Fibroblast of skin of right quadriceps (primary cell): ENCODE measurements around the gene RSAD2.
A peak's percentile ranks its signal among the peaks of the same experiment; 100 is the strongest.
"Not testable (repeated sequence)": the region's sequence is repeated elsewhere in the genome, so short reads cannot be mapped to it uniquely, and the experiment has no call there.

Source experiments
- DNase-seq: peaks from one replicate; pipeline ENCODE4 v3.0.0-alpha.2; 2013

RSAD2 gene

DNA sequence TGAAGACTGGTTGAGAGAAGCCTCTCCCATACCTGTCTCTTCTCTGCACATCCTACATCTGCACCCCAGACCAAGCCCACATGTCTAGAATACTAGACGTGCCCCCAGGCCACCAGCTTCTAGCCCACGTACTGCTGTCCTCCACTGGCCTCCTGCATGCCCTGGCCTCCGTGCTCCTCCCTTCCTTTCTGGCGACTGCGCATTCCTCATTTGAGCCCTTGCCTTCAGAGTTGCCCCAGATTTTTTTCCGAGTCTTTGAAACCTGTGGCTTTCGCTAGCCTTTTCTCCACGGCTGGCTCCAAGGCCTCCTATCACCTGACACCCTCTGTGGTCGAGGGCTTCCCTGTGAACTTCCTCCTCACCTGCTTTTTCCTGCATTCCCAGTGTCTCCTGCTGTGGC lies 50.9 kb downstream of the RSAD2 start:
- DNase-seq = no peak

DNA sequence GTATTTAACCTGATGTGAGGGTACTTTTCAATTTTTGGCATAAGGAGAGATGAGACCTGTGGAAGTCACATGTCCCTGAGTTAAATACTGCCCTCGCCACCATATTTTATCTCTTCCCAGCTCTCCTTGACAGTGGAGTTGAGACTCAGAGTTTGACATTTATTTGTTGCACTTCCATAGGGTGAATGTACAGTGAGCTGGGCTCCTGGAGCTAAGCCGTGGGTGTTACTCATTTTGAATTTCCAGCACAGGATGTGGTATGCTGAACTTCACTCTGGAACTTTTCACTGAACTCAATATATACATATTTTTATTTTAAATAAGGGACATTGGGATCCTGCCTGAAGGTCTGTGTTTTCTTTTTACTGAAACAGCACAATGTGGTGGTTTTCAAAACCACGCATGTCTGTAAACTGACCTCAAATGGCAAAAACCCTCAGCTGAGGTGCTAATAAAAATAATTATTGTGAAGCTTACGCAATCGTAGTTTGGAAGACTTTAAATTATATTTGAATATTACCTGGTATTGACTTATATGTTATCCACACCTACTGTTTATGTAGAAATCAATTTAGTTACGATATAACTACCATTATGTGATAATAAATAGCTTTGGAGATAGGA lies 51.7 kb downstream of the RSAD2 start:
- peak; percentile 40 for DNase-seq

DNA sequence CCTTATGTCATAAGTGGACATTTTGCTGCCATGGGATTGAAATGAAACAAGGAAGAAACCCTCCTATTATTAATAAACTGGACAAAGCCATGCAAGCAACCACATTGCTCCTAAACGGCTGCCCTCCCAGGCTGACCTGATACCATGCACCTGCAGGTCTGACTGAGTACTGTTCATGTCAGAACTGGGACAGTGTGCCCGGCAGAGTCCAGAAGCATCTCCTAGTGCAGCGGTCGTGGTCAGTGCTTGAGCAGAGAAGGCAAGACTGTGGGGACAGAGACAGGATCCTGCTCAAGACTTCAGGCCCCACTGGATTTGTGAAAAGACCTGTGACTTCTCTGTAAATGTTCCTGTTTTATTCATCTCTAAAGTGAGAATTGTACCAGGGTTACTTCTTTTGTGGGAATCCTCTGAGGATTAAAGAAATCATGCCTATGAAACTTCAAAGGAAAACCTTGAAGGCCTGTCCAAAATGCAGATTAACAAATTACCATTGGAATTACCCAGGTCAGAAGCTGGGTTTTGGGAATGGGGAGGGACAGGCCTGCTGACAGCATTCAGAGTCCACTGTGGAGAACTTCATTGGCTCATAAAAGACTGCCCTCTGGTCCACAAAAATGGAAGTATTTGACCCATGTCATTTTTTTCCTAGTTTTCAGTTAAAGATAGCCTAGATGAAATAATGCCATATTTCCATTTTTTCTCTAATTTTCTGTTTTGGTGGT lies 53.5 kb downstream of the RSAD2 start:
- no peak for DNase-seq

DNA sequence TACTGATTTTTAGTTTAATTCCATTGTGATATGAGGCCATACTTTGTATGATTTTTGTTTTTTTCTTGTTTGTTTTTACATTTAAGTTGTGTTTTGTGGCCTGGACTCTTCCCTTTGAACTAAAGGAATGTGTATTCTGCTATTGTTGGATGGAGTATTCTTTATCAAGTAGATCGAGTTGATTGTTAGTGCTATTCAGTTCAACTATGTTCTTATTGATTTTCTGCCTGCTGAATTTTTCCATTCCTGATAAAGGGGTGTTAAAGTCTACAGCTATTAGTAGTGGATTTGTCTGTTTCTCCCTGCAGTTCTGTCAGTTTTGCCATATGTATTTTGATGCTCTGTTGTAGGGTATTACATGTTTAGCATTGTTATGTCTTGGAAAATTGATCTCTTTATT lies 54.2 kb downstream of the RSAD2 start:
- DNase-seq = no peak

DNA sequence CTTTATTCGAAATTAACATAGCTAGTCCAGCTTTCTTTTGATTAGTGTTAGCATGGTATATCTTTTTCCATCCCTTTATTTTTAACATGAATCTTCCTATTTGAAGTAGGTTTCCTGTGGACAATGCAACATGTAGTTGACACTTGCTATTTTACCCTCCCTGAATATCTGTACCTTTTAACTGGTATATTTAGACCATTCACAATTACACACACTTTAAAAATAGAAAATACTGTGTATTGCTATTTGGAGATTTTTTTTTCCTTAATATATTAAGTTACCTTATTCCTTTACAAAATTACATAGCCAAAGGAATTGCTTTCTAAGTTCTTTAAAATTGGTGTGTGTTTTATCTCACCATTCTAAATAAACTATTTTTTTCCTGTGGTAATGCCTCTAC lies 54.6 kb downstream of the RSAD2 start:
- no peak for DNase-seq

DNA sequence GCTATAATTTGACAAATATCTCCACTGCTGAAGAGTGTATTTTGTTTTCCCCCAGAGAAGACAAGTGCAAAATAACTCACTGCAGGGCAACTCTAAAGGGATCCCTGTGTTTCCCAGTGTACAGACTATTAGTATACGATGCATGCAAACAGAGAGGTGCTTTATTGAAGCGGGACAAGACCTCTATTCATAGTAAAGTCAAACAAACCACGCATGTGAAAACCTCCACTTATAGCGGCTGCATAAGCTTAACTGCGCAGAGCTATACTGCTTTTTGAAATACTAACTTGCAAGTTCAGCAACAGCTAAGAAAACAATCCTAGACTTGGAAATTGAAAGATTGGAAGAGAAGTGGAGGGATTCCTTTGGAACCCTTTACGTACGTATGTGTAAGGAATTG lies 55.3 kb downstream of the RSAD2 start:
- no peak for DNase-seq

DNA sequence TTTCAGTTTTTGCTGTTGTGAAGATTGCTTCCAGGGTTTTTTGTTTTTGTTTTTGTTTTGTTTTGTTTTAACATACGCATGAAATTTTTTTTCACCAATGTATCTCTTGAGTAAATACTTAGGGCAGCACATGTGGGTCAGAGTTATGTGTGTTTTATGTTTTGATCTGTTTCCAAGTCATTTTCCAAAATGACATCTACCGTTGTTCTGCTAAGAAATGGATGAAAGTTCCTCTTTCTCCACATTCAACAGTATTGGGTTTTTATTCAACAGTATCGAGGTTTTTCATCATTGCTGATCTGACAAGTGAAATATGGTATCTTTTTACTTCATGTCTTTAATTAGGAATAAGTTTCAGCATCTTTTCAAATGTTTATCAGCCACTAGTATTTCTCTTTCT lies 56.3 kb downstream of the RSAD2 start:
- no peak for DNase-seq

DNA sequence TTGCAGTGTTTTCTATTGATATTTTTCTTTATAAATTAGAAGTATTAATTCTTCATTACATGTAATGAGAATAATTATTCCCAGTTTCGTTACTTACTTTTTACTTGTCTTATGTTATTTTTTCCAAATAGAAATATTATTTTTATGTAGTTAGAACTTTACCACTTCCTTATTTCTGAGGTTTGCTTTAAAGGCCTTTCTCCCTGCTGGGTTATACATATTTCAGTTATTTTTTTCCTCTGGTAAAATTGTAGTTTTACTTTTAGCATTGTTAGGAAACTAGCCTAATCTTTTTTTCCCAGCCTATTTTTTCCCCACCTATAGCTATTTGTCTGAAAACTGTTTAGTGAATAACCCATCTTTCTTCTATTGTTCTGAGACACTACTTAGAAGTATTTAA lies 56.8 kb downstream of the RSAD2 start:
- no peak for DNase-seq

DNA sequence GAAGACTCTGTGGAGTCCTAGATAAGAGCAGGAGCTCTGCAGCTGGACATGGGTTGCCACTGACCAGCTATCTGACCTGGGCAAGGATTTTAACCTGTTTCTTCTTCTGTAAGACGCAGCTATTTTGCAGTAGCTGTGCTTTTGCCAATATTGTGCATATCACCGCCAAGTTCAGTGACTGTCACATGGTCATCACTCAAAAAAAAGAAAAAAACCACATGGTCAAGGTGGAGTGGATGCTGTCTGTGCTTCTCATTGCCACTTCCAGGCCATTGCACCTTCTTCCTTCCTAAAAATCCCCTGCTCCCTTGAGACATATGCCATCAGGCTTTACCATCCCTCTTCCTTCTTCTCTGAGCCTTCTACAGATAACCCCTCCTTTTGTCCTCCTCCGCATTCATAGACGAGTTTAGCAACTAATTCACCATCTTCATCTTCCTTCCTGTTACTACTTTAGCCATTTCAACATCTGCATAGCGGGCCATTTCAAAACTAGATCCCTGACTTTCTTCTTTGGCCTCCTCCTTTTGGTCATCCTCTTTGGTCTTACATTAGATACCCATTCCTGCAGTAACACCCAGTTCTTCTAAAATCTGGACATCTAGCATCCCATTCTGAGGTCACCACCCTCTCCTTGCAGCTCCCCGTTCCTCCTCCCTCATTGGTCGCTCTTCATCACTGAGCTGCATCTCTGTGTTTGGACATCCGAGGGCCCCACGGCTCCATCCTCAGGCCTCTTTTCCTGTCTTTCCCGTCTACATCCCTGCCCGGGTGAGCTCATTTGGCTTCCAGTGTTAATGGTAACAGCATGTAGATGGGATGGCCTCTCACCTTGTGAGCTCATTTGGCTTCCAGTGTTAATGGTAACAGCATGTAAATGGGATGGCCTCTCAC lies 57.4 kb downstream of the RSAD2 start:
- no peak for DNase-seq

DNA sequence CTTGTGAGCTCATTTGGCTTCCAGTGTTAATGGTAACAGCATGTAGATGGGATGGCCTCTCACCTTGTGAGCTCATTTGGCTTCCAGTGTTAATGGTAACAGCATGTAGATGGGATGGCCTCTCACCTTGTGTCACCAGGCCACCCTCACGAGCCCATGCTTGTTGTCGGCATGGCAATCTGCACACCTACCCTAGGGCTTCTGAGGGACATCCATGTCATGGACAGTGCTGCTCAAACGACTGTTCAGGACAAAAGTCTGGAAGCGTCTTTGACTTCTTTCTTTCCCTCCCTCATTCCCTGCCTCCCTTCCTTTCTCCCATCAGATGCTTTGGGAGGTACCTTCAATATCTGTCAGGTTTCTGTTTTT lies 58.1 kb downstream of the RSAD2 start:
- not testable (repeated sequence) for DNase-seq

DNA sequence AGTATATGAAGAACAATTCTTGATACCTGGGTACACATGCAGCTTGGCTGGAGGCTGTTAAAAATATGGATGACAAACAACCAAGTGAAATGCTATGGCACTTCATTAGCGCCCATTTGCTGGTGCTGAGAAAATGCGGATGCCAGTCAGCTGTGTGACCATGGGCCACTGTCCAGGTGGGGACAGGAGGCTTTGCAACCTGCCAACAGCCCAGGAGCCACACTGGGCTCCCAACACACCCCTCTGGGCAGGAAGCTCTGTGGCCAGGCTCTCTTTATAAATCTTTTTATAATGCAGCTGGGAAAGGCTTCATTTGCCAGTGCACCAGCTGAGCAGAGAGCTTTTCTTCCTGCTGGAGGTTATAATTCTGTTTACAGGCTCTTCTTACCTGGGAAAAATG lies 59.6 kb downstream of the RSAD2 start:
- no peak for DNase-seq

DNA sequence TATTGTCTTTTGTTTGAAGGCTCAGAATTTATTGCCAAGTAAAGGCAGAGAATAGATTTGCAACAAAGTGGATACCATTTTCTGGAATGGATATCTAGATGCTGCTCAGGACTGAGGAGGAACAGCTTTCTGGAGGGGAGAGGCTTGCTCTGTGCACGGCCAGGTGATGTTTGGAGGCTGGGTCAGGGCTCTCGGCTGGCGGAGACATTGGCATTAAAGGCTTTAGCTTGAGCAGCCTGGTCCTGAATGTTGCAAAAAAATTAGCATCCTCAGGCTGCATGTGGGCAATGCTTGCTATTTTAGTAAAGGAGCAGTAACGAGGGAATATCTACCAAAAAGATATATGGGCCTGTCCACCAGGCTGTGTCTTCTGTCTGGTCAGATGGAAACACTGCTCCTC lies 60.0 kb downstream of the RSAD2 start:
- DNase-seq = no peak

DNA sequence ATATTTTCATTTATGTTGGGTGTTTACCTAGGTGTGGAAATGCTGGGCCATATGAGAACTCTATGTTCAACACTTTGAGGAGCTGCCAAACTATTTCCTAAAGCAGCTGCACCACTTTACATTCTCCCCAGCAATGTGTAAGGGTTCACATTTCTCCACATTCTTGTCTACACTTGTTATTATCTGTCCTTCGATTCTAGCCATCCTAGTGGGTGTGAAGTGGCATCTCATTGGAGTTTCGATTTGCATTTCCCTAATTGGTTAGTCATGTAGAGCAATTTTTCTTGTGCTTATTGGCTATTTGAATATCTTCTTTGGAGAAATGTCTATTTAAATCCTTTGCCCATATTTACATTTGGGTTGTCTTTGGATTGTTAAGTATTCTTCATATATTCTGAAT lies 61.5 kb downstream of the RSAD2 start:
- no peak for DNase-seq

DNA sequence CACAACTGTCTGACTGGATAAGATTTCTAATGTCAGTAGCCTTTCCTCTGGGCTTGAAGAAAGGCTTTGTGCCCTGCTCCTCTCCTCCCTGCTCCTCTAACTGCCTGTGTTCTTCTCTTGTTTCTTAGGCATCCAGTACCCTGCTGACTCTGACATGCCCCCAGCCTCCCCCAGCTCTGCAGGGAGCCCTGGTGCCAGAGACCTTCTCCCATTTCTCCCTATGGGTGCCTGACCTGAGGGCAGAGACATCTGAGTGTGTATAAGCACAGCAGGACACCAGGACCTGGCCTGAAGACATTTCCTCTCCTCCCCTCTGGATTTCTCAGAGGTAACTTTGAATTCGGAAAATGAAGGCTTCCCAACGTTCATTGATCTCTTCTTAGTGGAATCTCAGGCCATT lies 63.2 kb downstream of the RSAD2 start:
- DNase-seq = no peak

DNA sequence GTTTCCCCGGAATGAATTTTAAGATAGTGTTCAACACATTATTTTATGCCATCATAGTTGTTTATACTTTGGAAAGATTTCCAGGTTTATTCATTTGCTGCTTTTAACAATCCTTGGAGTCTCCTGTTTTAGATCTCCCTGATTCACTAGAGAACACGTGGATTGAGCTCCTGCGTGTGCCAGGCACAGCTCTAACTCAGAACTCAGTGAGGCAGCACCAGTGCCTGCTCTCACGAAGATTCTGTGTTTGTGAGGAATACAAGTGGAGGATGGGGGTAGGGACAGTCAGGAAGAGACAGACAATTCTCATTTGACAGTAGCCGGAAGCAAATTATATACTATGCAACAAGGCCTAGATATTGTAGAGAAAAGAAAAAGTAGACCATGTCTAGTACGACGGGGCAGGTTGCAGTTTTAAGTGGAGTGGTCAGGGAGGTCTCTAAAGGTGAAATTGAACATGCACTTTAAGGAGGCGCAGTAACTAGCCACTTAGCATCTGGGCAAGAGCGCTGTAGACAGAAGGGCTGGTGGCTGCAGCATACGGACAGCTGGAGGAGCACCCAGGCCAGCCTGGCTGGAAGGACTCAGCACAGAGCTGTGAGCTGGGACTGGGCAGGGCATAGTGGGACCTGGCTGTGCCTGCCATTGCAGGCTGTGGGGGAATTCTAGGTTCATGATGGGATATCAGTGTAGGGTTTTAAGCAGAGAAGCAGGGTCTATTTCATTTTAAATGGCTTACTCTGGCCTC lies 63.9 kb downstream of the RSAD2 start:
- no peak for DNase-seq

DNA sequence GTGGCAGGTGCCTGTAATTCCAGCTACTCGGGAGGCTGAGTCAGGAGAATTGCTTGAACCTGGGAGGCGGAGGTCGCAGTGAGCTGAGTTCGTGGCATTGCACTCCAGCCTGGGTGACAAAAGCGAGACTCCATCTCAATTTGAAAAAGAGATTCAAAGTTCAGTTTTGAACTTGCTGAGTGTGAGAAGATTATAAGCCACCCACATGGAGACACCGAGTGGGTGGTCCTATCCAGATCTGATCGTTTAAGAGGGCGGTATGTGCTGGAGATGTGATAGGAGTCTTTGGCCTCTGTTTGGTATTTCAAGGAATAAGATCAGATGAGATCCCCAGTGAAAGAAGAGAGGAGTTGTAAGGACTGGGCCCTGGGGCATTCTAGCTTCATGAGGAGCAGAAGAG lies 65.3 kb downstream of the RSAD2 start:
- no peak for DNase-seq

DNA sequence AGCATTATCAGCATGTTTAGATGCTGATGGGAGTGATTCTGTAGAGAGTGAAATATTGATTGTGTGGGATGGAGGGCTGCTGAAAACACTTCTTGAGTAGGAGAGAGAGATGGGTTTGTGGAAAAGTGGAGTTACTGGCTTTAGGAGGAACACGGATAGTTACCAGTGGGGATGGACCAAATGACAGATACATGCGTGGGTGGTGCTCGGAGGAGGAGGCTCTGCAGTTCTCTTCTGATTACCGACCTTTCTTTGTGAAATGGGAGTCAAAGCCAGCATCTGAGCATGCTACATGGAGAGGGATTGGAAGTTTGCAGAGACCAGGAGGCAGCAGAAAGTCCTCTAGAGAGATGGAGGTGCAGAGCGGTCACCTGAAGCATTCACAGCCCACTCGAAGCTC lies 65.9 kb downstream of the RSAD2 start:
- DNase-seq = no peak

DNA sequence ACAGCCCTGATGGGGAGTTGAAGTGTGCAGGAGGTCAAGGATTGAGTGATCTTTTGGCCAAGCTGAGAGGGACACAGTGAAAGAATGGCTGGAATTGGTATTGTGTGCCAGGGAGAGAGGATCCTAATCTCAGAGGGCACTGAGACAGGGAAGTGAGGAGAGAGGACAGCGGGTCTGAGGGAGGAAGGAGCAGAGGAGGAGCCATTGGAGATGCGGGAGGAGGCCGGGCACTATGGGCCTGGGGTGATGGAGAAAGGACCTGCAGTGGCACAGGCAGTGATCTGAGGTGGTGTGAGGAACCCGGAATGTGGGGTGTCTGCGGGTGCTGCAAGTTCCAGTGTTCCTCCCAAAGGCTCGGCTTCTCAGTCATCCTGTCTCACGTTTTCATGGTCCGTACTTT lies 66.4 kb downstream of the RSAD2 start:
- DNase-seq = no peak

DNA sequence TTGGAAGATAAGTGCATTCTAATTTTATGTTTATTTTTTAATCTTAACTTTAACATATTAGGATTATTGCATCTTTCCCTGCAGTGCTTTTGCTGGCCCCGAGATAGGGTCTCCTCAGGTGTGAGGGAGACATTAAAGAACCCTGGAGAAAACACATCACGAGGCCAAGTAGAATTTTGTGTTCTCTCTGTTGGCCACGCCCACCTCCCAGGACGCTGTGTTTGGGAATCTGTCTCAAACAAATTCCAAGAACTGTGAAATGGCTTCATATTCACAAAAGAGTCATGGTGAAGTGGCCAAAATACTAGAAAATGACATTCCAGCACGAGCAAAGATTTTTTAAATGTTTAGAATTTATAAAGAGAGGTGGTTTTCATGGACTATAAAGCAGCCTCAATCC lies 67.0 kb downstream of the RSAD2 start:
- no peak for DNase-seq

DNA sequence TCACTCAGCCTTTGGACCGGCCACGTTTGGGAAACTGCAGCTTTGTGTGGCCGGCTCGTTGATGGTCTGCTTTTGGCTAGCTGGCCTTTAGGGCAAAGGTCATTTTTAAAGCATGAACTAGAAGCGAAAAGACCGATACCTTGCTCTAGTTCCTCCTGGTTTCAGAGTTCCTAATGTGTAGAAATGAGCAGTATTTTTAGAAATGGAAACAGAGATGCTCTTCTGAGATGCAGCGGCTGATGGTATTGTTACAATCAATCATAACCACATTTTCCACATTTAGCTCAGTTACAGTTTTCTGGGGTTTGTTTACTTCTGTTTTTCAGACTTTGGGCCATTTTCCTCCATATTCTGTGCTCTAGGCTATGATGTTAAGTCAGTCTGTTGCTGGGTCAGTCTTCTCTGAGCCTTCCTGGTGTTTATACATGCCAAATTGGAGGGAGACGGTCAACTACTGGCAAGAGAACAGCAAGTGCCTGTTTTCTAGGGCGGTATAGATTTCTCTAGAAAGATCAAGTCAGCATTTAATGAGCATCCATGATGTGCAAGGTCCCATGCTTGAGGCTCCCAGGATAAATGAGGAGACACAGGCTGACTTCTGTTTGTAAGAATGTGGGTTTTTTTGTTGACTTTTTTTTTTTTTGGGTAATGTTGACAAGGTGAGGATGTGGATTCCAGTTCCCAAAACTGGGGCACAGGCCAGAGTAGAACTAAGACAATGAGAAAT lies 67.7 kb downstream of the RSAD2 start:
- DNase-seq = no peak

DNA sequence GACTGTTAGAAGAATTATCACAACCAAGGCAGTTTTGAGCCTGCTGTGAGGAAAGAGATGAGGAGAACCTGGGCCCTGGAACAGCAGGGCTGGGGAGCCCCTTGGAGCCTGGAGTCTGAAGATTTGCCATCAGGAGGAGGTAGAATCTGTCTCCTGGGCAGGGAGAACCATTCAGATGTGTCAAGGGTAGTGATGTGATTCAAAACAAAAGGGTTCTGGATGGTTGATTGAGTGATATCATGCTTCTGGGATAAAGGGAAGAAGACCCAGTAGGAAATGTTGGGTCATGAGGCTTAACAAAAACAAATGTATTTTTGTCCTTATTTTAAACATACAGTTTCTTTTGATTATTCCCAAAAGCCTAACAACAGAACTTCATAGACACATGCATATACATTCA lies 68.2 kb downstream of the RSAD2 start:
- no peak for DNase-seq

DNA sequence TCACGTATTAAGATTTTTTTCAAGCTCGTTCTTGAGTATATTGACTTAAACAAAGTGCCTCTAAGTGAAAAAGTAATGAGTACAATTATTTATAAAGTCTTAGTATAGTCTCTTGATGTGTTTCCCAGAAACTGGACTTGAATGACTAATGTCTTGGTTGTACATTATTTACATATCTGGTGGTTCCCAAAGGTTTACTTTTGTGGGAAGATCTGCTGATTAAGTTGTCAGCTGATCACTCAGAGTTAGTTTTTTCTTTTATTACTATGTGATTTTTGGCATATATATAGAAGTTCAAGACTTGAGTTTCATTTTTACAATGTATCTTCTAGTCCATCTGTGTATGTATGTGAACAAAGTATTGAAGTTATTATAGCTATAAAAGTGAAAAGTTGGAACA lies 69.1 kb downstream of the RSAD2 start:
- peak; percentile 91 for DNase-seq
